ENCODE measurements around the gene EHMT2. TPM values are rescaled to one million over a fixed set of nuclear protein-coding genes. Genes with fewer than 3 reads are reported as not detected.
A peak's percentile ranks its signal among the peaks of the same experiment; 100 is the strongest.

Gene EHMT2
- total and polyA plus RNA-seq, 2 of the 13 experiments (the other 11 are each of a cell fraction or from before 2014, with no cell fraction given) = 55.2 to 69.2 TPM

DNA sequence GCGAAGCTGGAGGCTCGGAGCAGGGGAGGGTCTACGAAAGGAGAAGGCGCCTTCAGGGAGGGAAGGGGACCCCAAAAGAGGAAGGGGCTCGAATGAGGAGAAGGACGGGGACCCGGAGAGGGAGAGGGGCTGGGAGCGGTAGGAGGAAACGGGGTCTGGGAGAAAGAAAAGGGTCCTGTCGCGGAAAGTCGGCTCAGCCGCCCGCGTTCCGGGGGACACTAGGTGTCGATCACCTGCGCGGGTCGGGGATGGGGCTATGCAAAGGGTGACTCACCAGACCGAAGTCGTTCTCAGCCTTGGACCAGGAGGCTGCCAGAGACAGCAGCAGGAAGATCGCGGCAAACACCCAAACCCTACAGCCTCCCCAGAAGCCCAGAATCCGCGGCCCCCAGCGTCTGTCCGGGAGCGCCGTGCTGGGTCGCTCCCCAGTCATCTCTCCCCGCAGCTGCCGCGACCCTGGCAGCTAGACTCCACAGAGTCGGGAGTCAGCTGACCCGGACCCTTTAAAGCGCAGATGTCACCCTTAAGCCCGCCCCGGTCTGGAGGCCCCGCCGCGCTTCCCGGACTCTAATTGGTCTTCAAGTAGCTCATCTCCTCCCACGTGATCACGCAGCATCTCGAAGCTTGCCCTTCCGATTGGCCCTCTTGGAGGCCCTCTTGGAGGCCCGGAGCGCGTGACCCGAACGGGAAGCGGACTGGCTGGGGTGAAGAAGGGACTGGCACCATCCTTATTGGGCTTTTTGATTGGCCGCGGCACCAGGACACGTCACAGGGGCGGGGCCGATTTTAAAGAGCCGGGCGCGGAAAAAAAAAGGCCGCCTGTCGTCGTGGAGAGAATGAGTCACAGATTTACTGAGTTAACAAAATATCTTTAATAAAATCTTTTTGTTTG lies 34.9 kb downstream of the EHMT2 start, which contains the start of gene NEU1 (continued):
- TF ChIP-seq ZNF646 (CRISPR knock-in tag; IDR thresholded peaks at IDR 0.05) (no peak), MED1 (CRISPR knock-in tag; IDR thresholded peaks at IDR 0.05) (peak; percentile 86), ZNF691 (CRISPR knock-in tag; IDR thresholded peaks at IDR 0.05; ENCODE audit: borderline replicate concordance, low read depth) (peak; percentile 89), PCBP1 (IDR thresholded peaks at IDR 0.05; ENCODE audit: borderline replicate concordance, low read depth, low read length) (peak; percentile 91; the same call in 1 of the 2 replicates), SMAD9 (CRISPR knock-in tag; IDR thresholded peaks at IDR 0.05) (no peak), ZNF576 (CRISPR knock-in tag; IDR thresholded peaks at IDR 0.05) (no peak), HNF4A (CRISPR knock-in tag; IDR thresholded peaks at IDR 0.05) (no peak), RARA (CRISPR knock-in tag; IDR thresholded peaks at IDR 0.05) (no peak; the same call in 1 of the 2 replicates), NR1H2 (CRISPR knock-in tag; IDR thresholded peaks at IDR 0.05; ENCODE audit: borderline replicate concordance, low read depth) (no peak), SOX6 (IDR thresholded peaks at IDR 0.05) (no peak), SOX6 (CRISPR knock-in tag; IDR thresholded peaks at IDR 0.05) (peak; percentile 51; the same call in 1 of the 2 replicates), POLR2A (IDR thresholded peaks at IDR 0.05; ENCODE audit: insufficient read depth in 1 of 2, low read depth in 2 of 2, low read length in 2 of 2) (peak in 1 of 2 experiments; percentile 100; a peak in 2 of 4 replicates), ZNF747 (CRISPR knock-in tag; IDR thresholded peaks at IDR 0.05; ENCODE audit: borderline replicate concordance) (no peak), RAD51 (IDR thresholded peaks at IDR 0.05; ENCODE audit: borderline replicate concordance) (peak; percentile 98), ATF1 (CRISPR knock-in tag; IDR thresholded peaks at IDR 0.05) (peak; percentile 96), RFX5 (IDR thresholded peaks at IDR 0.05; ENCODE audit: low read depth, low read length) (peak; percentile 67), SIN3B (IDR thresholded peaks at IDR 0.05; ENCODE audit: low read length) (peak; percentile 88), FOXA1 (IDR thresholded peaks at IDR 0.05) (no peak), FOXA1 (CRISPR knock-in tag; IDR thresholded peaks at IDR 0.05) (no peak)
- TF ChIP-seq, protein P1, sequence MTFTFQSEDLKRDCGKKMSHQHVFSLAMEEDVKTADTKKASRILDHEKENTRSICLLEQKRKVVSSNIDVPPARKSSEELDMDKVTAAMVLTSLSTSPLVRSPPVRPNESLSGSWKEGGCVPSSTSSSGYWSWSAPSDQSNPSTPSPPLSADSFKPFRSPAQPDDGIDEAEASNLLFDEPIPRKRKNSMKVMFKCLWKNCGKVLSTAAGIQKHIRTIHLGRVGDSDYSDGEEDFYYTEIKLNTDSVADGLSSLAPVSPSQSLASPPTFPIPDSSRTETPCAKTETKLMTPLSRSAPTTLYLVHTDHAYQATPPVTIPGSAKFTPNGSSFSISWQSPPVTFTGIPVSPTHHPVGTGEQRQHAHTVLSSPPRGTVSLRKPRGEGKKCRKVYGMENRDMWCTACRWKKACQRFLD (CRISPR knock-in tag; IDR thresholded peaks at IDR 0.05; ENCODE audit: borderline replicate concordance) = peak; percentile 66
- TF ChIP-seq, protein P2, sequence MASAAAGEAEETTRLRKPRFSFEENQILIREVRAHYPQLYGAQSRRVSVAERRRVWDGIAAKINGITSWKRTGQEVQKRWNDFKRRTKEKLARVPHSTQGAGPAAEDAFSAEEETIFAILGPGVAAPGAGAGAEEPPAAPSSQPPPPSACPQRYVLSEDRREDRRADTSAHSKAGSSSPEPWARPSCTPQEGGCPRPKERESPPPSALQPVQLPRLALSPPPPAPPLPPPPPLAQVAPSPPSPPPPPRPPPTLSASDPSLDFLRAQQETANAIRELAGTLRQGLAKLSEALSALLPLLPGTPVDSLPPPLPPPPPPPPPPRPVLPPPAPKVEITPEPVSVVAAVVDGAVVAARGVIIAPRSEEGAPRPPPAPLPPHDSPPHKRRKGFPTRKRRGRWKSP (CRISPR knock-in tag; IDR thresholded peaks at IDR 0.05) = peak; percentile 78

Measured in HepG2 (cell line).